Measurements from ENCODE around the gene NOL9. TPM values are rescaled to one million over a fixed set of nuclear protein-coding genes. Genes with fewer than 3 reads are reported as not detected.

NOL9 gene
- total and polyA plus RNA-seq, 9 of the 15 experiments (the other 6 are each of a cell fraction or from before 2014, with no cell fraction given), result 5.6 to 76.5 (median 47.3) TPM

DNA sequence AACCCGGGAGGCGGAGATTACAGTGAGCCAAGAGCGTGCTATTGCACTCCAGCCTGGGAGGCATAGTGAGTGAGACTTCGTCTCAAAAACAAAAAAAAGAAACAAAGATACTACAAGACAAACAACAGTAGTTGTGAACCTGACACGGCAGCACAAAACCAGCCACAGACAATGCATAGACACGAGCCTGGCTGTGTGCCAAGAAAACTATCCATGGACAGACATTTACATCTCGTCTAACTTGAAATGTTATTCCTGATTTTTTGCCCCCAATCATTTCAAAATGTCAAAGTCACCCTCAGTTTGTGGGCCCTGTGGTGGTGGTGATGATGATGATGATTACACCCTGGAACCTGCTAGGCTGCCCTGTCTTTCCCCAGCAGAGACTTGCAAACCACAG is 42.0 kb upstream of the NOL9 start:
- 77% methylated on average over 7 of the region's 7 CpGs for WGBS (ENCODE audit: insufficient coverage, low coverage, missing lambda C conversion rate)
- DNase-seq (ENCODE audit: extremely low read depth in 1 of 4, low spot score in 3 of 4) (no peak), ATAC-seq (no peak), FAIRE-seq (peak; percentile 52)
- H3K27me3 ChIP-seq (ENCODE audit: control insufficient read depth in 2 of 2, insufficient read depth in 2 of 2, low read length in 2 of 2), result no peaks in the 10 kb centered on the region
- CTCF ChIA-PET (ENCODE audit: low intra/inter-chr PET ratio), result no interaction called here
- H3K9me1 ChIP-seq (ENCODE audit: control insufficient read depth, insufficient read depth, low read length), result peaks cover 26% of the 10 kb centered on the region
- BruUV-seq (replicated peaks), result no TSS peak
- H3K4me1 ChIP-seq (replicated peaks in 1 of 2; ENCODE audit: control insufficient read depth in 2 of 2, insufficient read depth in 2 of 2, low read length in 2 of 2), result peaks cover 23 to 48% of the 10 kb centered on the region in 2 experiments
- peaks cover 65% of the 10 kb centered on the region for H3K79me2 ChIP-seq (ENCODE audit: control insufficient read depth, insufficient read depth, low read length)
- POLR2A ChIA-PET, result interaction anchor here (0.6 to 10.7 kb wide), 2 partner anchors 12 to 24 kb away, joined by 5 to 221 read pairs; partner anchors contain the start of gene ZBTB48
- no peaks in the 10 kb centered on the region for H3K9me3 ChIP-seq (replicated peaks; ENCODE audit: control insufficient read depth, insufficient read depth, low read depth, low read length)
- H3K36me3 ChIP-seq (ENCODE audit: control insufficient read depth, insufficient read depth, low read length), result peaks cover 93% of the 10 kb centered on the region
- intact Hi-C loops (cut with micrococcal nuclease), result no loop called here
- in situ Hi-C loops (cut with MboI), result no loop called here
- H3K9ac ChIP-seq (ENCODE audit: insufficient read depth in 1 of 2, low read depth in 2 of 2, low read length in 2 of 2), result no peak overlapping the region; a peak in 1 of 4 replicates
- no peak overlapping the region for H3K27ac ChIP-seq (ENCODE audit: extremely low read depth, low read depth, low read length)
- H4K20me1 ChIP-seq (replicated peaks; ENCODE audit: control insufficient read depth, insufficient read depth, low read length), result peaks cover 63% of the 10 kb centered on the region
- TF ChIP-seq NFIC (IDR thresholded peaks at IDR 0.05) (peak; percentile 99), ZNF232 (CRISPR knock-in tag; IDR thresholded peaks at IDR 0.05) (no peak), NFIX (CRISPR knock-in tag; IDR thresholded peaks at IDR 0.05; ENCODE audit: low read depth) (peak; percentile 85), SMAD1 (IDR thresholded peaks at IDR 0.05; ENCODE audit: low read depth, low read length, partially characterized antibody) (peak; percentile 54)
- H3K4me2 ChIP-seq (ENCODE audit: insufficient read depth, low read length), result no peak overlapping the region
- H3K4me3 ChIP-seq, result no peak overlapping the region
- H2AFZ ChIP-seq (ENCODE audit: low read depth, low read length), result no peak overlapping the region

DNA sequence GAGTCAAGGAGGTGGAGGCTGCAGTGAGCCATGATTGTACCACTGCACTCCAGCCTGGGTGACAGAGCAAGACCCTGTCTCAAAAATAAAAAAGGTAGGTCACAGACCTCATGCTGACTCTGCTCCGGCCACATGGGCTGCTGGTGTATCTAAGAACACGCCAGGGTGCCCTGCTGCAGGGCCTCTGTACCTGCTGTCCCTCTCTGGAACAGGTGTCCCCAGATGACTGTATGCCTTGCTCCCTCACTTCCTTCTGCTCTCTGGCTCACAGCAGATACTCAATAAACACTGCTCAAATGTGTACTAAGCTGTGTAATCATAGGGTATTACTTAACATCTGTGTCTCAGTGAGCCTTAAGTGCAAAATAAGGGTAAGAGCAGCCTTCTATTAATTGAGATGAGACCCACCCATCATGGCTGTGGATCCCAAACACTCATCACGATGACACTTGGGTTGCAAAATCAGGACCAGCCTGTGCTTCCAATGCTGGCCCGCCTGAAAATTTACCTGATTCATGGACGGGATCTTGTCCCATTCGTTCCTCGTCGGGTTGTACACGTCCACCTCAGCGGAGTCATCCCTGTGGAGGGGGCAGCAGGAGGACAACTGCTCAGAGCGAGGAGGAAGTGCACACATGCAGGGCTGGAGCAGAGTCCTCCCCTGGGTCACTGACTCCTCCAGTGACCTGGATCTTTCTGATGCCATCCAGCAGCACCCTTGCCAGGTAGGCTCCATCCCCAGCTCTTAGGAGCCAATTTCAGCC is 40.8 kb upstream of the NOL9 start:
- no peak overlapping the region for H3K27ac ChIP-seq (ENCODE audit: extremely low read depth, low read depth, low read length)
- FAIRE-seq (no peak), DNase-seq (ENCODE audit: extremely low read depth in 1 of 4, low spot score in 3 of 4) (no peak), ATAC-seq (no peak)
- TF ChIP-seq PHTF2 (CRISPR knock-in tag; IDR thresholded peaks at IDR 0.05) (peak; percentile 25; the same call in 1 of the 2 replicates), FUS (optimal IDR thresholded peaks at IDR 0.05; ENCODE audit: low read depth, low read length) (no peak), ZNF75A (CRISPR knock-in tag; IDR thresholded peaks at IDR 0.05) (no peak), TOE1 (IDR thresholded peaks at IDR 0.05; ENCODE audit: borderline replicate concordance) (no peak), TOE1 (CRISPR knock-in tag; IDR thresholded peaks at IDR 0.05; ENCODE audit: borderline replicate concordance, low read depth) (no peak)
- POLR2A ChIA-PET, result interaction anchor here (0.5 to 10.7 kb wide), 8 partner anchors 7 to 1097 kb away, joined by 3 to 221 read pairs (median 3); partner anchors contain the start of genes KLHL21 and ZBTB48
- WGBS (ENCODE audit: insufficient coverage, low coverage, missing lambda C conversion rate), result 92% methylated on average over 11 of the region's 11 CpGs
- CTCF ChIA-PET (ENCODE audit: low intra/inter-chr PET ratio), result no interaction called here
- no peaks in the 10 kb centered on the region for H3K27me3 ChIP-seq (ENCODE audit: control insufficient read depth in 2 of 2, insufficient read depth in 2 of 2, low read length in 2 of 2)
- H2AFZ ChIP-seq (ENCODE audit: low read depth, low read length), result no peak overlapping the region
- H4K20me1 ChIP-seq (replicated peaks; ENCODE audit: control insufficient read depth, insufficient read depth, low read length), result peaks cover 51% of the 10 kb centered on the region
- no peaks in the 10 kb centered on the region for H3K9me3 ChIP-seq (replicated peaks; ENCODE audit: control insufficient read depth, insufficient read depth, low read depth, low read length)
- in situ Hi-C loops (cut with MboI), result no loop called here
- BruUV-seq (replicated peaks), result no TSS peak
- H3K4me2 ChIP-seq (ENCODE audit: insufficient read depth, low read length), result no peak overlapping the region
- H3K79me2 ChIP-seq (ENCODE audit: control insufficient read depth, insufficient read depth, low read length), result peaks cover 53% of the 10 kb centered on the region
- H3K36me3 ChIP-seq (ENCODE audit: control insufficient read depth, insufficient read depth, low read length), result peaks cover 97% of the 10 kb centered on the region
- peaks cover 17 to 42% of the 10 kb centered on the region in 2 experiments for H3K4me1 ChIP-seq (replicated peaks in 1 of 2; ENCODE audit: control insufficient read depth in 2 of 2, insufficient read depth in 2 of 2, low read length in 2 of 2)
- peaks cover 23% of the 10 kb centered on the region for H3K9me1 ChIP-seq (ENCODE audit: control insufficient read depth, insufficient read depth, low read length)
- intact Hi-C loops (cut with micrococcal nuclease), result no loop called here
- H3K4me3 ChIP-seq, result no peak overlapping the region
- H3K9ac ChIP-seq (ENCODE audit: insufficient read depth in 1 of 2, low read depth in 2 of 2, low read length in 2 of 2), result peak overlapping the region in 1 of 2 experiments; percentile 22; a peak in 2 of 4 replicates
